Activated T-cell treated with anti-CD3 and anti-CD28 coated beads, Interleukin-2, amount 50 U/mL, for 72 hours (primary cell): ENCODE data around the gene RBMS1. TPM values are rescaled to one million over a fixed set of nuclear protein-coding genes. Genes with fewer than 3 reads are reported as not detected.
"Not testable (repeated sequence)": the region's sequence is repeated elsewhere in the genome, so short reads cannot be mapped to it uniquely, and the experiment has no call there.

ENCODE experiments used
- ATAC-seq, 2 donors: fragments of 150-1000 bp; cut with Tn5 transposase; replicated peaks in 1 of 2; 2 replicates each; pipeline ENCODE4 v1.10.0; 2021; ENCODE audit warnings: moderate library complexity in 2 of 2, mild to moderate bottlenecking in 1 of 2
- DNase-seq, 2 donors: peaks; one replicate each; pipeline ENCODE4 v3.0.0; 2021 to 2022; ENCODE audit warnings: mixed read lengths in 1 of 2
- H3K27ac Mint-ChIP-seq: one replicate; pipeline ENCODE4 v1.8.0; 2022; ENCODE audit warnings: mild to moderate bottlenecking, moderate library complexity, mixed read lengths
- H3K27me3 Mint-ChIP-seq: one replicate; pipeline ENCODE4 v1.8.0; 2022; ENCODE audit warnings: low read depth, mixed read lengths
- H3K36me3 Mint-ChIP-seq, 2 donors: one replicate each; pipeline ENCODE4 v1.8.0; 2022; ENCODE audit warnings: mixed read lengths in 2 of 2, mild to moderate bottlenecking in 1 of 2; ENCODE audit not compliant: insufficient read depth in 2 of 2
- H3K4me1 Mint-ChIP-seq: one replicate; pipeline ENCODE4 v1.8.0; 2022; ENCODE audit warnings: low read depth, mixed read lengths
- H3K4me3 Mint-ChIP-seq, 2 donors: one replicate each; pipeline ENCODE4 v1.8.0; 2022; ENCODE audit warnings: mild to moderate bottlenecking in 2 of 2, mixed read lengths in 2 of 2, moderate library complexity in 2 of 2
- H3K9me3 Mint-ChIP-seq, 2 donors: one replicate each; pipeline ENCODE4 v1.8.0; 2022; ENCODE audit warnings: mixed read lengths in 2 of 2
- total RNA-seq, 2 donors: library from RNA; stranded (reverse); gene quantifications; one replicate each; pipeline ENCODE4 v1.2.3, GENCODE V29; 2022

Gene RBMS1
- total RNA-seq, 2 donors from 2014 or later, result 48.4 to 55.1 TPM

DNA sequence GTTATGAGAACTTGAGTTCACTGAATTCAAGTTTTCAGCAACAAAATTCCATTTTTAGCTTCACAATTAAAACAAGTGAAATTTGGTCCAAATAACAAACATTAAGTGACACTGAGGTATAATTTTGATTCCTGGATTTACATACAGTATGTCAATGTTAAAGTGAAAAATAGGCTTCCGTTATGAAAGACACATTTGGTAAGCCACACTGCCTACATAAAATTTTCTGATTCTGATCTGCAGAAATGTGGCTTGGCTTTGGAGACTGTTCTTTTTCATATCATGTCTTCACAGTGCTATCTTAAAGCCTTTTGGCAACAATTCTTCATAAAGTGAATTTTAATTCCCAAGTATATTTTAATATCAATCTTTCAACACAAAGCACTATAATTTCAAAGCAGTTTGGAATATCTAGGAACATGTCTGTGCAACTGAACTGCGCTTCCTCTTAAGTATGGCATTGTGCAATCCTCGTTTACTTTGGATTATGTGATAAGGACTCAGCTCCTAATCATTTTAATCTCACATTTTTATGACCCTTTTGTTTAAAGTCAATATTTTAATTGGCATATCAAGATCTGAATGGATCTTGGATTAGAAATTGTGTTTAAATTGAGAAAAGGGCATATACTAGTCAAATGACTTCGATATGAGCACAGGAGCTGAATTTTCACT is 60.0 kb downstream of the RBMS1 start:
- no peaks in the 10 kb centered on the region for H3K27me3 Mint-ChIP-seq
- H3K4me1 Mint-ChIP-seq, result peaks cover 43% of the 10 kb centered on the region
- ATAC-seq, result peak; percentile 74 to 86

DNA sequence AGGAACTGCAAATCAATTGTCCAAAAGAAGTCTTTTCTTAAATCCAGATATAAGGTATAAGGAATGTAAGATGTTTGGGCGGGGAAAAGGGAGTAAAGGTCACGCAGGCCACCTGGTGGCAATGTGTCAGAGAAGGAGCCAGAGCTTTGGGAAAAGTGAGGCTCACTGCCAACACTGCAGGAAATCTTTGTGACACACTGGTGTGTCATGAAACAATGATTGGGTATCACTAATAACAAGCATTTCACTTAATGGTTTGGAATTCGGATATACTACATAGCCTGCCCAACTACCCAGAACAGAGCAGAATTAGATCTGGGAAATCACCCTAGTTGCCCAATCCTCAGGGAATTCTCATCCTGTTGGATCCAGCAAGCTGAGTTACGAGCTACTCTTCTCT is 61.0 kb downstream of the RBMS1 start:
- Mint-ChIP-seq H3K9me3 (peaks cover 4% of the 10 kb centered on the region in 2 donors), H3K27ac (no peak overlapping the region), H3K36me3 (peaks cover 9 to 13% of the 10 kb centered on the region in 2 donors), H3K27me3 (no peaks in the 10 kb centered on the region), H3K4me1 (peaks cover 51% of the 10 kb centered on the region), H3K4me3 (no peak overlapping the region)
- ATAC-seq (no peak), DNase-seq (no peak)

More for the DNA sequence above, 60.0 kb downstream of the RBMS1 start:
- Mint-ChIP-seq H3K27ac (no peak overlapping the region), H3K4me3 (peak overlapping the region in 1 of 2 donors; percentile 32), H3K36me3 (peaks cover 9 to 13% of the 10 kb centered on the region in 2 donors), H3K9me3 (peaks cover 4% of the 10 kb centered on the region in 2 donors)
- DNase-seq, result no peak

DNA sequence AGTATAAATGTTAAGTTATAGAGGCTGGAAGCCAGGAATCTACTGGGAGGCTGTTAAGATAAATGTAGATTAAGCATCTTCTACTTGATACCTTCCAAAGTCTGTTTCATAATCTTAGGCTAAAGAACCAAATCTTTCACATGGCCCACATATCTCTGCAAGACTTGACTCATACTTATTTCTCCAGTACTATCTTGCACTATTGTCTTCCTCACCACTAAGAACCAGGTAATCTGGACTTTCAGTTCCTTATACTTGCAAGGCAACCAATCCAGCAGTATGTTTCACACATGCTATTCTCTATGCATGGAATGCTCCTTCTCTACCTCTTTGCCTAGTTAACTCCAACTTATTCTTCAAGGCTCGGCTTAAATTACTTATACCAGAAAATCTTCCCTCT is 62.2 kb downstream of the RBMS1 start:
- ATAC-seq, result peak in 1 of 2 donors; percentile 38
- Mint-ChIP-seq H3K27me3 (no peaks in the 10 kb centered on the region), H3K9me3 (peaks cover 4% of the 10 kb centered on the region in 2 donors), H3K36me3 (peaks cover 9 to 13% of the 10 kb centered on the region in 2 donors), H3K27ac (no peak overlapping the region), H3K4me3 (no peak overlapping the region), H3K4me1 (peaks cover 59% of the 10 kb centered on the region)
- DNase-seq, result no peak

DNA sequence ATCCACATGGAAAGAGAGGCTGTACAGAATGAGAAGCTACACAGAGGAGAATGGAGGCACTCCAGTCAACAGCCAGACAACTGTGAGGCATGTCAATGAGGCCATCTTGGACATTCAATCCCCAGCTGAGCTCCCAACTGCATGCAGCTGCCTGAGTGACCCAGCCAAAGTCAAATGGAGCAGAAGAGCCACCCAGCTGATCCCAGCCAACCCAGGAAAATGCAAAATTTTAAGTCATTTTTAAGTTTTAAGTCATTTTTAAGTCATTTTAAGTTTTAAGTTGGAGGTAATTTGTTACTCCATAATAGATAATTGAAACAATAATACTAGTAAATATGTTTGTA is 63.6 kb downstream of the RBMS1 start:
- no peak overlapping the region for H3K4me3 Mint-ChIP-seq
- no peak for ATAC-seq
- no peak for DNase-seq
- H3K4me1 Mint-ChIP-seq, result peaks cover 72% of the 10 kb centered on the region
- no peaks in the 10 kb centered on the region for H3K27me3 Mint-ChIP-seq
- peak overlapping the region; percentile 17 for H3K27ac Mint-ChIP-seq
- H3K9me3 Mint-ChIP-seq, result peaks cover 4% of the 10 kb centered on the region in 2 donors
- H3K36me3 Mint-ChIP-seq, result peaks cover 9 to 13% of the 10 kb centered on the region in 2 donors

DNA sequence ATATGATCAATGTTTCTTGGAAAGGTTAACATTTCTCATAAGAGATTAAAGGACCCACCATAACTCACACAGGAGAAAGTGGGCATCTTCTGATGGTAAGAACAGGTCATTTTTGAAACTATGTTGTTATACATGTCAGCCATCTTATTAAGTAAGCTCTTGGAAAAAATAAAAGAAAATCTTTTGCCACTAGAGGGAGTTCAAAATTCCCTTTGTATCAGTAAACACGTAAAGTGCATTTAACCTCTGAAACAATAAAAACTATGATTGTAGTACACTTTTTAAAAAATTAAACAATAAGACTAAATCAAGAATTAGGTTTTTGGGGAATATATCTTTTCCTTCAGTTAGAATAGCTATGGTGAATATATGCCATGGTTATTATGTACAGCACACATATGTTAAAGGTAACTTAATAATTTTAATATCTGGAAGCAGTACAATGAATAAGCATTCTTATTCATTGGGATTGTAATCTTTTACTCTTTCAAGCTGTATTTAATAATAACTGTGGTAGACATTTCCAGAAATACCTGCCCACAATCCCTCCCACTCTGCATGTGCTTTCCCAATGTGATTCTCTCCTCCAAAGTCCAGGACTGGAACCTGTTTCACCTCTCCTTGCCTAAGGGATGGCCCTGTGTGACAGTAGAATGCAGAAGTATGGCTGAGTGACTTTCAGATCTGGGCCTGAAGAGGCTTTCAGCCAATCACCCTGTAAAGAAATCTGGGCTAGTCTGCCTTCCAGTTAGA is 64.2 kb downstream of the RBMS1 start:
- H3K4me1 Mint-ChIP-seq, result peaks cover 68% of the 10 kb centered on the region
- peak overlapping the region; percentile 27 to 64 for H3K4me3 Mint-ChIP-seq
- peak overlapping the region; percentile 65 for H3K27ac Mint-ChIP-seq
- ATAC-seq (peak in 1 of 2 donors; percentile 26), DNase-seq (no peak)
- H3K27me3 Mint-ChIP-seq, result no peaks in the 10 kb centered on the region
- H3K9me3 Mint-ChIP-seq, result peaks cover 4% of the 10 kb centered on the region in 2 donors
- peaks cover 9 to 13% of the 10 kb centered on the region in 2 donors for H3K36me3 Mint-ChIP-seq

DNA sequence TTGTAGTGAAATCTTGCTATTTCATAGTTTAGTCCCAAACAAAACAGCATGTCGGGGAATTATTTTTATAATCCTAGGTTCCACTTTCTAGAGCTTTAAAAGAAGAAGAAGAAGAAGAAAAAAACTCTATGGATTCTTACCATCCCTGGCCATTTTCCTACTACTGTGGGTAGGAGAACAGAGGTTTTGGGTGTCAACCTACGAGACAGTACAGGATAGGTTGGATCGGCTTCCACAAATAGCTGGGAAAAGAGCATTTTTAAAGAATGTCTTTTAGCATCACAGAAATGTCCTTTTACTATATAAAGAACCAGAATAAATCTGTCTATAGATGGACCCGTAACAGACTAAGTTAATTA is 65.2 kb downstream of the RBMS1 start:
- Mint-ChIP-seq H3K27me3 (no peaks in the 10 kb centered on the region), H3K4me1 (peaks cover 66% of the 10 kb centered on the region), H3K9me3 (peaks cover 4% of the 10 kb centered on the region in 2 donors), H3K4me3 (peak overlapping the region; percentile 60 to 88), H3K36me3 (peaks cover 9 to 13% of the 10 kb centered on the region in 2 donors), H3K27ac (peak overlapping the region; percentile 97)
- DNase-seq, result no peak
- ATAC-seq, result peak in 1 of 2 donors; percentile 7

DNA sequence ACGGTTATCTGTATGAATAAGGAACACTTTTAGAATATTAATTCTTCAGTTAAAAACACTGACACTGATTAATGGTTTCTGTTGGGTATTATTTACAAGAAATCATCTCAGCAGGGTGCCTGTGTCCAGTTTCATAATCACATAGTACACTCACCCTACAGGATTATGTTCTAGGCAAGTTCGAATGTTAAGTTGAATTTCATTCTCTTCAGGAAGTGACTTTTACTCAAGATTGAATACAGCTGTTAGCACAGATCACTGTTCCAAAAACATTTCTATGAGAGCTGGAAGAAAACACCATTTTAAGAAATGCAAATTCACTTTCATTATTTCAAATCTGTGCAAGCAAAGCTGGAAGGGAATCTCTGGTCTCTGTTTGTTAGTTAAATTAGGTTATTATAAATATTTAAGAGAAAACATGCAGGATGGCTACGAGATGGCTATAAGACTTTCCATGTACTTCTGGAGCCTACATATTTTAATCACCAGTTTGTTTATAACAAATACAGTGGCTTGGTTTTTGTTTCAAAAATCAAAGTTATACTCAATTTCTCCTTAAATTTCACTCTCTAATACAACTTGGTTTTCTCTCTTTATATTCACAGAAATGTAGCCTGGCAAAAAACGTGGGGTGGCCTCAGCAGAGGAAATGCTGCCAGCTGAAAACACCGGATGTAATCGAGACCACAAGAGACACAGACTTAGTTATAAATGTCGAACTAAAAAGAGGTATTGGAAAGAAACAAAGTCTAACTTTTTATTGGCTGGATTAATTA is 65.8 kb downstream of the RBMS1 start:
- H3K36me3 Mint-ChIP-seq, result peaks cover 9 to 13% of the 10 kb centered on the region in 2 donors
- H3K4me3 Mint-ChIP-seq, result peak overlapping the region; percentile 60 to 88

DNA sequence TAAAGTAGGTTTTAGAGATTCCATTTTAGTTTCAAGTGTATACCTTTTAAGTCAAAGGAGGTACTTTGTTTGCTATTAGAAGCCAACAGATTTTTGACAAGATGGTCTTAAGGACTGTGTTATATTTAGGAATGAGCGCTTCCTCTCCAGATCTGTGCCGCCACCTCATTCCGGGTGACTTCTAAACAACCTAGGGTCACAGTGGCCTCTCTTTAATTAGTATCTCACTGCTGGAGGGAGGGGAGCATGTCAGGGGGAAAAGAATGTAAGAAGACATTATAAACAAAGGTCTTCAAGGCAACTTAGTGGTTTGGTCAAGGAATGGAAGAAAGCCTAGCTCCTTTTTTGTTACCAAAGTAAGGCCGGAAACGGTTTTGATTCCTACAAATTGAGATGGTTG is 67.0 kb downstream of the RBMS1 start:
- Mint-ChIP-seq H3K4me1 (peaks cover 63% of the 10 kb centered on the region), H3K36me3 (peaks cover 11 to 14% of the 10 kb centered on the region in 2 donors), H3K9me3 (peaks cover 4% of the 10 kb centered on the region in 2 donors), H3K27ac (no peak overlapping the region), H3K27me3 (no peaks in the 10 kb centered on the region), H3K4me3 (no peak overlapping the region)
- no peak for ATAC-seq
- DNase-seq, result no peak

More for the DNA sequence above, 65.8 kb downstream of the RBMS1 start:
- DNase-seq (peak; percentile 34 to 45), ATAC-seq (peak; percentile 69 to 73)
- Mint-ChIP-seq H3K27ac (peak overlapping the region; percentile 97), H3K27me3 (no peaks in the 10 kb centered on the region), H3K9me3 (peaks cover 4% of the 10 kb centered on the region in 2 donors), H3K4me1 (peaks cover 63% of the 10 kb centered on the region)

DNA sequence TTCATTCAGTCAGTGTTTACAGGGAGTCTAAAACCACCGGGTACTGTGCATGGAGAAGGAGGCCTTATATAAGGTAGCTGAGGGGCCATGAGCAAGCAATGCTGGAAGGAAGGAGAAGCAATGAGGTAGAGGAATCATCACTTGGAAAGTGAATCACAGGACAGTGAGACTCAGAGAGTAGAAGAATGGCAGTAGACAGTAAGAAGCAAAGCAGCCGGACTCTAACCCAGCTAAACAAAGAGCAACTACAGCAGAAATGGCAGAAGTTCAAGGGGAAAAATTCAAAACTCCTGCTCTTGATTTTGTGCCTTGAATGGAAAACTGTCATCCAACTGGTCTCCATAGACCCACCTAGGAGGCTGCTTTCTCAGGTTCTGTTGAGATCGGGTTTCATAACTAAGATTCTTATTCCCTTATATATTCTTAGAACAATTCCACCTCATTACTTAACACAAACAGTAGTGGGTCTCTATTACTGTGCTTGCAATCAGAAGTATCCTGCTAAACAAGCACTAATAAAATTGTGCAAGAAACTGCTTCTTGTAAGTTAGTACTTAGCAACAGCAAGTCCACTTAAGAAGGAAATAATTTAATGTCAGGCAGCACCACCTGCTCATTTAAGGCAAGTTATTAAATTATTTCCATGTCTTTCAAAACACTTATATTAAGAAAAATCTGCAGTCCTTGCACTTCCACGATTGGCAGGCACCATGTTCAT is 68.0 kb downstream of the RBMS1 start:
- Mint-ChIP-seq H3K27me3 (no peaks in the 10 kb centered on the region), H3K4me1 (peaks cover 62% of the 10 kb centered on the region), H3K36me3 (peaks cover 6 to 11% of the 10 kb centered on the region in 2 donors), H3K4me3 (peak overlapping the region in 1 of 2 donors; percentile 57), H3K9me3 (peaks cover 4% of the 10 kb centered on the region in 2 donors), H3K27ac (peak overlapping the region; percentile 93)
- peak; percentile 48 for ATAC-seq
- DNase-seq, result no peak

DNA sequence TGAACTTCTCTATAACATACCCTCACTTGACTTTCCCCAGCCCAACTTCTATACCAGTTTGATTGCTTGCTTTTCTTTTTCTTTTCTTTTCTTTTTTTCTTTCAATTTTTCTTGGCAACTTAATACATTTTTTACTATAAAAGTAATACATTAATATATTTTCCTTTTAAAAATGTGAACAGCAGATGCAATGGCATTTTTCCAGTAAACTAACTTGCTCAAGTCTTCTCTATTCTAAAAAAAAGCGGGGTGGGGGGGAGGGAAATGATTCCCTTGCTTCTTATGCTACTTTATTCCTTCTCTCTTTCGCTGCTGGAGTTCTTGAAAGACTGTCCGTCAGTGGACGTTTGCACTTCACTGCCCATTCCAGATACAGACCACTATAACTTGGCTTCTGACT is 70.5 kb downstream of the RBMS1 start:
- DNase-seq, result no peak
- peaks cover 2 to 3% of the 10 kb centered on the region in 2 donors for H3K36me3 Mint-ChIP-seq
- peak overlapping the region in 1 of 2 donors; percentile 64 for H3K4me3 Mint-ChIP-seq
- H3K27me3 Mint-ChIP-seq, result no peaks in the 10 kb centered on the region
- no peaks in the 10 kb centered on the region for H3K9me3 Mint-ChIP-seq
- H3K27ac Mint-ChIP-seq, result peak overlapping the region; percentile 66
- H3K4me1 Mint-ChIP-seq, result peaks cover 74% of the 10 kb centered on the region
- ATAC-seq, result no peak

DNA sequence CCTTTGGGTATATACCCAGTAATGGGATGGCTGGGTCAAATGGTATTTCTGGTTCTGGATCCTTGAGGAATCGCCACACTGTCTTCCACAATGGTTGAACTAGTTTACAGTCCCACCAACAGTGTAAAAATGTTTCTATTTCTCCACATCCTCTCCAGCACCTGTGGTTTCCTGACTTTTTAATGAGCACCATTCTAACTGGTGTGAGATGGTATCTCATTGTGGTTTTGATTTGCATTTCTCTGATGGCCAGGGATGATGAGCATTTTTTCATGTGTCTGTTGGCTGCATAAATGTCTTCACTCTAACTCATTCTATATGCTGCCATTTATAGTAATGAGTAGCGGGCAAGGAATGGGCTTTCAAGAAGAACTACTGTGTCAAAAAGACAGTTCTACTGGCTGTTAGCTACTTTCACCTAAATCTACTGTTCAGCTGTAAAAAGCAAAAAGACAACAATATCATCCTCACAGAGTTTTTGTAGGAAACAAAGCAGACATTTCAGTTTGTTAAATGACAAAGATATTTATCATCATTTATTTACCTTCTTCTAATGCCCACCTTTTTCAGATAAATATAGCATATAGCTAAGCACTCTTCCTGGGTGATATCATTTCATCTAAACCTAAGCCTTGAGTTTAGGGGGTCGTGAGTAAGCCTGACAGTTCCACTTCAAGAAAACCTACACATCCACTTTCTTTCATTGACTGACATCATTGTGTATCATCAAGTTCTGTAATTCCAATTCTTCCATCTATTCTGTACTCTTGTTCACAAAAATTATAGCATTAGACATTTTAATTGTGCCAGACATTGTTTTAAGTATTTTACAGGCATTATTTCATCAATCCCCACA is 71.7 kb downstream of the RBMS1 start:
- H3K4me1 Mint-ChIP-seq, result peaks cover 76% of the 10 kb centered on the region
- not testable (repeated sequence) for DNase-seq

DNA sequence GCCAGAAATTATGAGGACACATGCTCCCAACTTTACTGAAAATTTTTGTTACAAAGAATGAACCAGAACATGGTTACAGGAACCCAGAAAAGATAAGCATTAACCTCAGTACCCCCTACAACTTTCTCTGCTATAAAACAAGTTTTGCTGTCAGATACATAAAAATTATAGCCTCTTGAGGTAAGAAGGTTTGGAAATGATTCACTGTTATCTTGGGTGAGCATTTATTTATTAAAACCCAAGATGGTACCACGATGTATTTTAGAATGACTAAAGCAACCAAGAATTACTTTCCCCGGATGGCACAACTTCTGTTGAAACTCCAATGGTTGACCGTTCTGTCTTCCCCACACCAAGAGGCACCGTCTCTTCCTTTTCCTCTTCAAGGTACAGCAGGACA is 72.9 kb downstream of the RBMS1 start:
- DNase-seq (no peak), ATAC-seq (no peak)
- Mint-ChIP-seq H3K36me3 (peaks cover 2 to 3% of the 10 kb centered on the region in 2 donors), H3K9me3 (no peaks in the 10 kb centered on the region), H3K27ac (no peak overlapping the region), H3K27me3 (no peaks in the 10 kb centered on the region), H3K4me1 (peaks cover 75% of the 10 kb centered on the region), H3K4me3 (no peak overlapping the region)

More for the DNA sequence above, 71.7 kb downstream of the RBMS1 start:
- Mint-ChIP-seq H3K4me3 (peak overlapping the region in 1 of 2 donors; percentile 64), H3K27ac (peak overlapping the region; percentile 66)
- not testable (repeated sequence) for H3K36me3 Mint-ChIP-seq, H3K9me3 Mint-ChIP-seq, ATAC-seq, H3K27me3 Mint-ChIP-seq
